ENCODE measurements around the gene OR52H1. TPM values are rescaled to one million over a fixed set of nuclear protein-coding genes. Genes with fewer than 3 reads are reported as not detected.

The OR52H1 gene
- total RNA-seq, 4 donors from 2014 or later = 2.1 to 13.8 (median 2.1) TPM; not detected in 1

GRCh38 chr11:5499671-5500070 lies 48.7 kb downstream of the OR52H1 start:
- H3K4me1 ChIP-seq = no peaks in the 10 kb centered on the region
- H3K36me3 ChIP-seq = no peaks in the 10 kb centered on the region
- no peak overlapping the region for H3K4me3 ChIP-seq
- no peaks in the 10 kb centered on the region for H3K9me3 ChIP-seq
- H3K27me3 ChIP-seq = no peaks in the 10 kb centered on the region
- TF ChIP-seq, protein P1, sequence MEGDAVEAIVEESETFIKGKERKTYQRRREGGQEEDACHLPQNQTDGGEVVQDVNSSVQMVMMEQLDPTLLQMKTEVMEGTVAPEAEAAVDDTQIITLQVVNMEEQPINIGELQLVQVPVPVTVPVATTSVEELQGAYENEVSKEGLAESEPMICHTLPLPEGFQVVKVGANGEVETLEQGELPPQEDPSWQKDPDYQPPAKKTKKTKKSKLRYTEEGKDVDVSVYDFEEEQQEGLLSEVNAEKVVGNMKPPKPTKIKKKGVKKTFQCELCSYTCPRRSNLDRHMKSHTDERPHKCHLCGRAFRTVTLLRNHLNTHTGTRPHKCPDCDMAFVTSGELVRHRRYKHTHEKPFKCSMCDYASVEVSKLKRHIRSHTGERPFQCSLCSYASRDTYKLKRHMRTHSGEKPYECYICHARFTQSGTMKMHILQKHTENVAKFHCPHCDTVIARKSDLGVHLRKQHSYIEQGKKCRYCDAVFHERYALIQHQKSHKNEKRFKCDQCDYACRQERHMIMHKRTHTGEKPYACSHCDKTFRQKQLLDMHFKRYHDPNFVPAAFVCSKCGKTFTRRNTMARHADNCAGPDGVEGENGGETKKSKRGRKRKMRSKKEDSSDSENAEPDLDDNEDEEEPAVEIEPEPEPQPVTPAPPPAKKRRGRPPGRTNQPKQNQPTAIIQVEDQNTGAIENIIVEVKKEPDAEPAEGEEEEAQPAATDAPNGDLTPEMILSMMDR (IDR thresholded peaks at IDR 0.05) = no peak
- no peak for TF ChIP-seq POLR2A (IDR thresholded peaks at IDR 0.05)
- H3K27ac ChIP-seq = no peak overlapping the region
- DNase-seq = no peak
- intact Hi-C loops (cut with DNase I; ENCODE audit: low total_unique reads) = no loop called here

Other genes with a start within 250 kb of the OR52H1 start
- gene OR51B4, start 246.6 kb downstream of the OR52H1 start, total RNA-seq = under 1 TPM in 1 of 4 donors, not detected in 3; 0.35 TPM
- gene OR51B2, start 224.2 kb downstream of the OR52H1 start, total RNA-seq = 1 to 10 TPM in 1 of 4 donors, under 1 TPM in 1, not detected in 2; 0.82 to 1.5 TPM
- gene OR51B5, start 205.0 kb downstream of the OR52H1 start, total RNA-seq = 1 to 10 TPM in 1 of 4 donors, under 1 TPM in 1, not detected in 2; 0.85 to 2.9 TPM
- not detected for gene OR51B6, start 197.0 kb downstream of the OR52H1 start, total RNA-seq
- not detected for gene OR51M1, start 164.7 kb downstream of the OR52H1 start, total RNA-seq
- gene OR51Q1, start 126.4 kb downstream of the OR52H1 start, total RNA-seq = not detected
- gene OR51I1, start 107.0 kb downstream of the OR52H1 start, total RNA-seq = 1 to 10 TPM in 2 of 4 donors, not detected in 2; 1.6 to 5.0 TPM
- gene OR51I2, start 99.2 kb downstream of the OR52H1 start, total RNA-seq = not detected
- not detected for gene OR52D1, start 59.9 kb downstream of the OR52H1 start, total RNA-seq
- 1 to 10 TPM in 3 of 4 donors, under 1 TPM in 1; 0.29 to 2.2 (median 1.4) TPM for gene UBQLN3, start 38.6 kb downstream of the OR52H1 start, total RNA-seq
- gene UBQLNL, start 31.8 kb downstream of the OR52H1 start, total RNA-seq = 10 to 100 TPM in 1 of 4 donors, 1 to 10 TPM in 3; 1.0 to 10.8 (median 4.7) TPM
- gene OR52B6, start 32.3 kb upstream of the OR52H1 start, total RNA-seq = not detected
- gene TRIM6, start 48.1 kb upstream of the OR52H1 start, total RNA-seq = 10 to 100 TPM in 1 of 4 donors, 1 to 10 TPM in 3; 4.3 to 11.5 (median 7.2) TPM
- 10 to 100 TPM in 1 of 4 donors, 1 to 10 TPM in 3; 1.5 to 12.2 (median 6.0) TPM for gene TRIM34, start 76.5 kb upstream of the OR52H1 start, total RNA-seq
- gene TRIM5, start 136.5 kb upstream of the OR52H1 start, total RNA-seq = 10 to 100 TPM in 3 of 4 donors, 1 to 10 TPM in 1; 4.4 to 50.4 (median 37.4) TPM
- gene TRIM22, start 141.2 kb upstream of the OR52H1 start, total RNA-seq = 10 to 100 TPM; 10.9 to 64.8 (median 25.4) TPM
- gene OR56B1, start 187.9 kb upstream of the OR52H1 start, total RNA-seq = under 1 TPM in 1 of 4 donors, not detected in 3; 0.79 TPM
- 1 to 10 TPM in 1 of 4 donors, not detected in 3; 1.9 TPM for gene OR52N4, start 205.7 kb upstream of the OR52H1 start, total RNA-seq
- under 1 TPM in 1 of 4 donors, not detected in 3; 0.14 TPM for gene OR52N5, start 234.8 kb upstream of the OR52H1 start, total RNA-seq
- under 1 TPM in 1 of 4 donors, not detected in 3; 0.07 TPM for gene OR52N1, start 242.7 kb upstream of the OR52H1 start, total RNA-seq

All from uterus (tissue), 4 donors.